ENCODE measurements around the gene ARMH4.

DNA sequence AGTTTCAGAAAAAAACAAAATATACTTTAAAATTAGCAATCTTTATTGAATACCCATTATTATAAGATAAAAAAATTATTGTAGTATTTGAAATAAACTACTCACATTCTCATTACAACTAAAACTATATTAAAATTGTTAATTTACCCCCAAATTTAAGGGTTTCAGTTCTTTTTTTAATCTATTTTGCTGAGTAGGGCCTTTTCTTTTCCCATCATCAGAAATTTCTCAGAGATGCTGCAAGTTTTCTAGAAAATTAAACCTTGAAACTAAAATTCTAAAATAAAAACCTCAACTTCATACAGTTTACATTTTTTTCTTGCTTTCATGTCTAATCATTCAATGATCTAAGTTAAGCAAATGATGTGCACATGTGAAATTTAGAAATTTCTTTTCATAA is 10.1 kb downstream of the ARMH4 start:
- no peak for TF ChIP-seq CTCF (IDR thresholded peaks at IDR 0.05; ENCODE audit: low read depth, low read length, missing input control)
- TF ChIP-seq FOXA1 (IDR thresholded peaks at IDR 0.05) = no peak
- no peak for TF ChIP-seq FOXA2 (IDR thresholded peaks at IDR 0.05)
- TF ChIP-seq TAF1 (conservative IDR thresholded peaks at IDR 0.05) = no peak

Data from liver (tissue), 3 donors.